ENCODE results near the gene AGGF1. TPM values are rescaled to one million over a fixed set of nuclear protein-coding genes. Genes with fewer than 3 reads are reported as not detected.

The AGGF1 gene
- total RNA-seq, 2 donors from 2014 or later = 8.2 to 13.5 TPM

DNA sequence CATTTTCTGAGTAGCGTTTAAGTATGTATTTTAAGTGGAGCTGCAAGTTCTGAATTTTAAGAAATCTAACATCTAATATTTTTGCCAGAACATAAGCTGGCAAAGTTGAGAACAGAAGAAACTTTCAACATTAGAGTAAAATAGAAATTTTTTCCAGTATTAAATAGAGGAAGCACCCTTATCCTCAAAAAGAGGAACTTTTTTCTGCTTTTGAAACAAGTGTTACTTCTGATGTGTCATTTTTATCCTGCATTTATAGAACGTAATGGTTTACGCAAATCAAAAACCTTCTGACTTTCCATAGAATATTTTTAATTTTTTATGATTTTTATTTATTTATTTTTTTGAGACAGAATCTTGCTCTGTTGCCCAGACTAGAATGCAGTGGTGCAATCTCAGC, 35.1 kb downstream of the AGGF1 start:
- Histone ChIP-seq H3K27ac (peak overlapping the region in 1 of 4 donors; percentile 46), H3K4me1 (peaks cover 8% of the 10 kb centered on the region), H3K9me3 (no peaks in the 10 kb centered on the region), H3K36me3 (replicated peaks in 1 of 2; ENCODE audit: insufficient read depth in 1 of 2, low read depth in 2 of 2) (peaks cover 0 to 2% of the 10 kb centered on the region in 2 donors), H3K27me3 (no peaks in the 10 kb centered on the region), H3K4me3 (no peak overlapping the region)
- no peak for TF ChIP-seq POLR2A (IDR thresholded peaks at IDR 0.05)
- TF ChIP-seq CTCF (IDR thresholded peaks at IDR 0.05) = no peak
- intact Hi-C loops (cut with DNase I) = no loop called here
- WGBS, 2 donors = 81 to 92% methylated on average over 3 of the region's 3 CpGs
- ATAC-seq (no peak), DNase-seq (no peak)

DNA sequence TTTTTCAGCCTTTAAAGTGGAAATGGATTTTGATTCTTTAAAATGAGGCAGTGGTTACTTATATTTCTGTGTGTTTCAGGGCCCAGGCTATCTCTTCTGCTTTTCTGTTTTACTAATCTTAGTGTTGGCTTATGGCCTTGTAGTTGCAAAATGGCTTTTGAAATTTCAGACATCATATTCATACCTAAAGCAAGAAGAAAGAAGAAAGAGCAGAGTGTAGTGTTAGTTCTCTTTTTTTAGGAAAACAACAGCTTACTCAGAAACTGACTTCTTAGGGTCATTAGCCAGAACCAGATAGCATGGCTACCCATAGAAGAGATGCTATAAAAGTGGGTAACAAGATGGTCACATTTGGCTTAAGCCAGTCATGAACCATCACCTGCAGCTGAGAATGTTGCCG, 36.0 kb downstream of the AGGF1 start:
- 90 to 91% methylated on average over 1 of the region's 1 CpG for WGBS, 2 donors
- no peak for ATAC-seq
- peak overlapping the region in 1 of 4 donors; percentile 46 for H3K27ac ChIP-seq

GRCh38 chr5:77066823-77067442, 36.7 kb downstream of the AGGF1 start:
- Histone ChIP-seq H3K27ac (no peak overlapping the region), H3K4me1 (peaks cover 8% of the 10 kb centered on the region), H3K27me3 (no peaks in the 10 kb centered on the region), H3K36me3 (replicated peaks in 1 of 2; ENCODE audit: insufficient read depth in 1 of 2, low read depth in 2 of 2) (no peaks in the 10 kb centered on the region), H3K9me3 (no peaks in the 10 kb centered on the region), H3K4me3 (no peak overlapping the region)
- ATAC-seq (no peak), DNase-seq (no peak)
- intact Hi-C loops (cut with DNase I) = no loop called here
- WGBS, 2 donors = 92 to 100% methylated on average over 1 of the region's 1 CpG
- TF ChIP-seq CTCF (IDR thresholded peaks at IDR 0.05) = no peak
- no peak for TF ChIP-seq POLR2A (IDR thresholded peaks at IDR 0.05)

More for the DNA sequence above, 36.0 kb downstream of the AGGF1 start:
- Histone ChIP-seq H3K27me3 (no peaks in the 10 kb centered on the region), H3K4me1 (peaks cover 8% of the 10 kb centered on the region), H3K36me3 (replicated peaks in 1 of 2; ENCODE audit: insufficient read depth in 1 of 2, low read depth in 2 of 2) (no peaks in the 10 kb centered on the region), H3K4me3 (no peak overlapping the region), H3K9me3 (no peaks in the 10 kb centered on the region)
- no peak for TF ChIP-seq POLR2A (IDR thresholded peaks at IDR 0.05)
- TF ChIP-seq CTCF (IDR thresholded peaks at IDR 0.05) = no peak
- DNase-seq = no peak
- intact Hi-C loops (cut with DNase I) = no loop called here

- no peaks in the 10 kb centered on the region for H3K9me3 ChIP-seq
- no peak overlapping the region for H3K4me3 ChIP-seq
- WGBS, 2 donors = 59 to 67% methylated on average over 2 of the region's 2 CpGs
- DNase-seq (no peak), ATAC-seq (no peak)
- H3K27me3 ChIP-seq = no peaks in the 10 kb centered on the region
- H3K4me1 ChIP-seq = peaks cover 5% of the 10 kb centered on the region
- no peaks in the 10 kb centered on the region for H3K36me3 ChIP-seq (replicated peaks in 1 of 2; ENCODE audit: insufficient read depth in 1 of 2, low read depth in 2 of 2)
- H3K27ac ChIP-seq = no peak overlapping the region
- no peak for TF ChIP-seq POLR2A (IDR thresholded peaks at IDR 0.05)
- no peak for TF ChIP-seq CTCF (IDR thresholded peaks at IDR 0.05)
- intact Hi-C loops (cut with DNase I) = no loop called here
Measured at GRCh38 chr5:77073667-77074066, 43.5 kb downstream of the AGGF1 start.

GRCh38 chr5:77074745-77075144, 44.5 kb downstream of the AGGF1 start:
- Histone ChIP-seq H3K4me1 (peaks cover 5% of the 10 kb centered on the region), H3K36me3 (replicated peaks in 1 of 2; ENCODE audit: insufficient read depth in 1 of 2, low read depth in 2 of 2) (no peaks in the 10 kb centered on the region), H3K9me3 (no peaks in the 10 kb centered on the region), H3K27me3 (no peaks in the 10 kb centered on the region), H3K4me3 (no peak overlapping the region), H3K27ac (no peak overlapping the region)
- no peak for TF ChIP-seq CTCF (IDR thresholded peaks at IDR 0.05)
- TF ChIP-seq POLR2A (IDR thresholded peaks at IDR 0.05) = no peak
- intact Hi-C loops (cut with DNase I) = no loop called here
- 88 to 92% methylated on average over 4 of the region's 4 CpGs for WGBS, 2 donors
- ATAC-seq (no peak), DNase-seq (no peak)
